HepG2 (cell line): ENCODE data around the gene TJAP1. TPM values are rescaled to one million over a fixed set of nuclear protein-coding genes. Genes with fewer than 3 reads are reported as not detected.

Source experiments
- ATAC-seq: fragments of 200-7000 bp; cut with Tn5 transposase; 3 replicates; pipeline ENCODE4 v1.9.1; 2020; ENCODE audit warnings: mild to moderate bottlenecking, moderate library complexity
- BruUV-seq: library from RNA; stranded (reverse); fragments of 400-500 nt; replicated peaks from 2 replicates; lab custom pipeline; 2021; lab: Mats Ljungman, UMichigan
- CTCF ChIA-PET: fragments of 300-600 bp; formaldehyde crosslinking; extraction: SDS; loops from one replicate; lab custom pipeline; 2021; ENCODE audit warnings: low total read pairs, inconsistent platforms, low intra/inter-chr PET ratio; lab: Yijun Ruan, JAX
- POLR2A ChIA-PET: fragments of 350-600 bp; sonication (Branson Sonifier 250); formaldehyde crosslinking; loops from one replicate; lab custom pipeline; 2020; ENCODE audit warnings: antibody characterized with exemption, inconsistent platforms; lab: Yijun Ruan, JAX
- DNase-seq: peaks from one replicate; pipeline ENCODE4 v3.0.0-alpha.2; 2015; ENCODE audit warnings: low spot score
- FAIRE-seq: peaks from 3 replicates; lab custom pipeline; 2011; peaks lifted over from hg19 to GRCh38; lab: Jason Lieb, UNC
- H2AFZ ChIP-seq: one replicate; pipeline ENCODE4 v1.6.1; 2011; ENCODE audit warnings: low read length, inconsistent platforms
- H3K27ac ChIP-seq: fragments of 300-600 bp; 3 replicates; pipeline ENCODE4 v1.8.0; 2011; ENCODE audit warnings: mixed run types, mild to moderate bottlenecking, mixed read lengths, low read length, inconsistent platforms; ENCODE audit not compliant: insufficient read depth; ENCODE audit errors: extremely low read length
- H3K27me3 ChIP-seq, 2 experiments: fragments of 200-600 bp in 1 of 2; 2 replicates in 1 of 2; 3 replicates in 1 of 2; pipeline versions ENCODE4 v1.6.0 to v1.8.0; 2011; ENCODE audit warnings: low read length in 2 of 2, mild to moderate bottlenecking in 2 of 2, moderate library complexity in 2 of 2, inconsistent platforms in 1 of 2; ENCODE audit not compliant: insufficient read depth in 2 of 2, control insufficient read depth in 1 of 2
- H3K36me3 ChIP-seq, 2 experiments: fragments of 200-600 bp in 1 of 2; replicated peaks in 1 of 2; 2 replicates in 1 of 2; 3 replicates in 1 of 2; pipeline versions ENCODE4 v1.5.1 to v1.8.0; 2011; ENCODE audit warnings: low read length in 2 of 2, inconsistent platforms in 1 of 2; ENCODE audit not compliant: insufficient read depth in 2 of 2, control insufficient read depth in 1 of 2
- H3K4me1 ChIP-seq: 2 replicates; pipeline ENCODE4 v1.5.1; 2012; ENCODE audit warnings: low read length, inconsistent platforms; ENCODE audit not compliant: insufficient read depth
- H3K4me2 ChIP-seq: 2 replicates; pipeline ENCODE4 v1.6.0; 2011; ENCODE audit warnings: low read depth, low read length, inconsistent platforms
- H3K4me3 ChIP-seq, 3 experiments: fragments of 200-600 bp in 1 of 3; sonication (generic), shearing (Covaris generic) in 1 of 3; replicated peaks in 1 of 3; 2 replicates each; pipeline ENCODE4 v1.5.1; 2011 to 2016; ENCODE audit warnings: low read length in 3 of 3, inconsistent platforms in 2 of 3, low read depth in 2 of 3, mild to moderate bottlenecking in 2 of 3, control low read depth in 1 of 3, mixed read lengths in 1 of 3; ENCODE audit not compliant: insufficient read depth in 1 of 3
- H3K79me2 ChIP-seq: one replicate; pipeline ENCODE4 v1.6.1; 2011; ENCODE audit warnings: low read length, inconsistent platforms; ENCODE audit not compliant: insufficient read depth
- H3K9ac ChIP-seq: 2 replicates; pipeline ENCODE4 v1.6.0; 2011; ENCODE audit warnings: mild to moderate bottlenecking, low read depth, low read length, inconsistent platforms; ENCODE audit not compliant: insufficient read depth
- H3K9me3 ChIP-seq: 2 replicates; pipeline ENCODE4 v1.5.1; 2012; ENCODE audit warnings: mild to moderate bottlenecking, low read length
- H4K20me1 ChIP-seq: 2 replicates; pipeline ENCODE4 v1.6.0; 2011; ENCODE audit warnings: inconsistent platforms, mild to moderate bottlenecking, low read length, moderate library complexity; ENCODE audit not compliant: insufficient read depth
- ATF5 ChIP-seq: sonication (generic); formaldehyde crosslinking; IDR thresholded peaks from 2 replicates; pipeline ENCODE4 v1.4.0; 2020; ENCODE audit warnings: mild to moderate bottlenecking, low read depth, missing genetic modification reagents
- ATM ChIP-seq: fragments of 450-650 bp; IDR thresholded peaks from 2 replicates; pipeline ENCODE4 v1.7.1; 2017; ENCODE audit warnings: mild to moderate bottlenecking, borderline replicate concordance
- HNF1B ChIP-seq: sonication (generic); formaldehyde crosslinking; IDR thresholded peaks from 2 replicates; pipeline ENCODE4 v1.5.1; 2020; ENCODE audit warnings: mild to moderate bottlenecking, moderate library complexity, missing genetic modification reagents
- IRF2 ChIP-seq: IDR thresholded peaks from 2 replicates; pipeline ENCODE4 v1.6.1; 2018; ENCODE audit warnings: missing genetic modification reagents, missing compliant biosample characterization
- KMT2B ChIP-seq: IDR thresholded peaks from 2 replicates; pipeline ENCODE4 v1.6.1; 2016; ENCODE audit warnings: missing genetic modification reagents, missing compliant biosample characterization
- MEIS1 ChIP-seq: sonication (generic); formaldehyde crosslinking; IDR thresholded peaks from 2 replicates; pipeline ENCODE4 v1.9.0; 2021; ENCODE audit warnings: mild to moderate bottlenecking, missing genetic modification reagents, moderate library complexity, borderline replicate concordance
- NR2F1 ChIP-seq, 2 experiments: fragments of 450-650 bp in 1 of 2; formaldehyde crosslinking in 1 of 2; IDR thresholded peaks; 2 replicates each; pipeline versions ENCODE4 v1.5.0 to v1.6.1; 2016 to 2020; ENCODE audit warnings: mild to moderate bottlenecking in 1 of 2, missing compliant biosample characterization in 1 of 2, missing genetic modification reagents in 1 of 2, moderate library complexity in 1 of 2
- ONECUT2 ChIP-seq: sonication (generic); formaldehyde crosslinking; IDR thresholded peaks from 2 replicates; pipeline ENCODE4 v1.4.0; 2020; ENCODE audit warnings: missing genetic modification reagents
- POLR2G ChIP-seq: fragments of 200-400 bp; formaldehyde crosslinking; IDR thresholded peaks from 2 replicates; pipeline ENCODE4 v1.6.1; 2018; ENCODE audit warnings: mild to moderate bottlenecking, low read depth, low read length, moderate library complexity
- PPARG ChIP-seq: conservative IDR thresholded peaks from 2 replicates; pipeline ENCODE4 v1.6.1; 2016; ENCODE audit warnings: missing biosample characterization, missing genetic modification reagents
- PRPF4 ChIP-seq: fragments of 200-400 bp; formaldehyde crosslinking; IDR thresholded peaks from 2 replicates; pipeline ENCODE4 v1.6.1; 2016; ENCODE audit warnings: low read length, low read depth; ENCODE audit not compliant: poor library complexity, severe bottlenecking
- TRAFD1 ChIP-seq: sonication (generic); formaldehyde crosslinking; IDR thresholded peaks from 2 replicates; pipeline ENCODE4 v1.5.1; 2020; ENCODE audit warnings: missing genetic modification reagents, mild to moderate bottlenecking, borderline replicate concordance
- TSC22D2 ChIP-seq: sonication (generic); formaldehyde crosslinking; IDR thresholded peaks from 2 replicates; pipeline ENCODE4 v1.5.1; 2020; ENCODE audit warnings: missing genetic modification reagents, mild to moderate bottlenecking, borderline replicate concordance
- U2AF2 ChIP-seq: fragments of 200-400 bp; formaldehyde crosslinking; IDR thresholded peaks from 2 replicates; pipeline ENCODE4 v1.6.1; 2017; ENCODE audit warnings: low read depth, mild to moderate bottlenecking, low read length
- XBP1 ChIP-seq: sonication (generic); formaldehyde crosslinking; IDR thresholded peaks from 2 replicates; pipeline ENCODE4 v1.5.0; 2020; ENCODE audit warnings: missing genetic modification reagents
- XRCC5 ChIP-seq: fragments of 200-400 bp; formaldehyde crosslinking; optimal IDR thresholded peaks from 2 replicates; pipeline ENCODE3; 2017; ENCODE audit warnings: mild to moderate bottlenecking, low read length
- ZFP36L1 ChIP-seq: sonication (generic); formaldehyde crosslinking; IDR thresholded peaks from 2 replicates; pipeline ENCODE4 v1.8.0; 2022; ENCODE audit warnings: mild to moderate bottlenecking, missing genetic modification reagents, moderate library complexity
- ZNF354B ChIP-seq: sonication (generic); formaldehyde crosslinking; IDR thresholded peaks from 2 replicates; pipeline ENCODE4 v1.8.0; 2022; ENCODE audit warnings: mild to moderate bottlenecking, missing genetic modification reagents
- ZNF367 ChIP-seq: sonication (generic); formaldehyde crosslinking; IDR thresholded peaks from 2 replicates; pipeline ENCODE4 v1.4.0; 2020; ENCODE audit warnings: missing genetic modification reagents, borderline replicate concordance
- ZNF576 ChIP-seq: sonication (generic); formaldehyde crosslinking; IDR thresholded peaks from 2 replicates; pipeline ENCODE4 v1.4.0; 2020; ENCODE audit warnings: mild to moderate bottlenecking, missing genetic modification reagents
- ZNF598 ChIP-seq: sonication (generic); formaldehyde crosslinking; IDR thresholded peaks from 2 replicates; pipeline ENCODE4 v1.5.1; 2020; ENCODE audit warnings: mild to moderate bottlenecking, missing genetic modification reagents, borderline replicate concordance
- ZNF652 ChIP-seq: IDR thresholded peaks from 2 replicates; pipeline ENCODE4 v1.6.1; 2016; ENCODE audit warnings: low read depth, borderline replicate concordance
- WGBS: methylation state at CpG from one replicate; pipeline ENCODE4 v1.1.6; 2017; ENCODE audit warnings: low lambda C conversion rate; 5-methylcytosine and 5-hydroxymethylcytosine counted together
- in situ Hi-C: cut with HindIII; loops from 2 replicates; pipeline ENCODE4 v1.10.0; 2017; ENCODE audit warnings: low pct_unique_long_range_greater_than_20kb; ENCODE audit not compliant: extremely low pct_ligation_motif_present
- intact Hi-C: fragments of 100-400 bp; cut with micrococcal nuclease; formaldehyde crosslinking; loops from one replicate; pipeline ENCODE4 v1.10.0; 2022; ENCODE audit not compliant: unreplicated experiment
- polyA plus RNA-seq, 8 experiments: library from polyadenylated mRNA; depleted of rRNA in 3 of 8; stranded (reverse) in 7 of 8; unstranded in 1 of 8; fragments of >200 nt; fragmentation: Illumina TruSeq in 4 of 8; extraction: Trizol in 4 of 8; gene quantifications; 2 replicates each; pipeline versions ENCODE4 v1.2.1 to v1.2.3, GENCODE V29; 2011 to 2016; ENCODE audit warnings: low read depth in 4 of 8, missing spikeins in 1 of 8, mixed read lengths in 1 of 8; ENCODE audit not compliant: insufficient read depth in 1 of 8
- total RNA-seq, 5 experiments: library from RNA; depleted of rRNA; stranded (reverse); fragments of >200 nt; fragmentation: Illumina TruSeq; extraction: Trizol; gene quantifications; 2 replicates each; pipeline ENCODE4 v1.2.3, GENCODE V29; 2016; ENCODE audit warnings: low read depth in 1 of 5

Gene TJAP1
- total and polyA plus RNA-seq, 2 of the 13 experiments (the other 11 are each of a cell fraction or from before 2014, with no cell fraction given): 15.7 to 41.6 TPM

GRCh38 chr6:43481591-43482236, 4.3 kb downstream of the TJAP1 start:
- Histone ChIP-seq H3K4me1 (peaks cover 63% of the 10 kb centered on the region), H3K9me3 (no peaks in the 10 kb centered on the region), H3K27ac (peak overlapping the region; percentile 11), H2AFZ (no peak overlapping the region), H3K36me3 (peaks cover 0 to 3% of the 10 kb centered on the region in 2 experiments; a peak in 1 of 5 replicates), H4K20me1 (no peaks in the 10 kb centered on the region), H3K4me3 (no peak overlapping the region), H3K4me2 (peak overlapping the region; percentile 53), H3K9ac (no peak overlapping the region), H3K79me2 (peaks cover 62% of the 10 kb centered on the region), H3K27me3 (no peaks in the 10 kb centered on the region; a peak in 1 of 5 replicates)
- POLR2A ChIA-PET: interaction anchor here (0.7 to 6.5 kb wide), 3 partner anchors 10 to 699 kb away, joined by 3 to 141 read pairs (median 4); no protein-coding TSS in a partner anchor
- no TSS peak for BruUV-seq
- intact Hi-C loops (no loop called here), in situ Hi-C loops (no loop called here)
- CTCF ChIA-PET: no interaction called here
- no peak for FAIRE-seq
- WGBS: 84% methylated on average over 11 of the region's 11 CpGs
- ATAC-seq: no peak
- no peak for DNase-seq
- peak in 1 of 2 experiments; percentile 48; a peak in 2 of 4 replicates for TF ChIP-seq NR2F1 (CRISPR knock-in tag; IDR thresholded peaks at IDR 0.05)
- TF ChIP-seq ZNF652 (CRISPR knock-in tag): no peak
- TF ChIP-seq ONECUT2 (CRISPR knock-in tag): no peak
- TF ChIP-seq ZNF354B (CRISPR knock-in tag): no peak
- no peak for TF ChIP-seq TRAFD1 (CRISPR knock-in tag)
- no peak for TF ChIP-seq XRCC5
- no peak for TF ChIP-seq IRF2
- TF ChIP-seq ZFP36L1 (CRISPR knock-in tag): no peak
- no peak for TF ChIP-seq MEIS1 (CRISPR knock-in tag)
- no peak for TF ChIP-seq HNF1B
- no peak for TF ChIP-seq TSC22D2 (CRISPR knock-in tag)
- TF ChIP-seq ZNF367 (CRISPR knock-in tag): no peak
- TF ChIP-seq ZNF598: no peak
- no peak for TF ChIP-seq XBP1 (CRISPR knock-in tag)
- no peak for TF ChIP-seq POLR2G
- TF ChIP-seq PPARG (CRISPR knock-in tag): no peak
- no peak for TF ChIP-seq ZNF576 (CRISPR knock-in tag)
- TF ChIP-seq ATF5: no peak
- TF ChIP-seq KMT2B: no peak
- no peak for TF ChIP-seq U2AF2
- TF ChIP-seq ATM: no peak
- no peak for TF ChIP-seq PRPF4
